Effector CD4-positive, alpha-beta T cell (primary cell): Measurements from ENCODE around the gene TP63.

Experiments used
- DNase-seq: peaks from one replicate; pipeline ENCODE4 v3.0.0-alpha.2; 2020

Gene TP63

DNA sequence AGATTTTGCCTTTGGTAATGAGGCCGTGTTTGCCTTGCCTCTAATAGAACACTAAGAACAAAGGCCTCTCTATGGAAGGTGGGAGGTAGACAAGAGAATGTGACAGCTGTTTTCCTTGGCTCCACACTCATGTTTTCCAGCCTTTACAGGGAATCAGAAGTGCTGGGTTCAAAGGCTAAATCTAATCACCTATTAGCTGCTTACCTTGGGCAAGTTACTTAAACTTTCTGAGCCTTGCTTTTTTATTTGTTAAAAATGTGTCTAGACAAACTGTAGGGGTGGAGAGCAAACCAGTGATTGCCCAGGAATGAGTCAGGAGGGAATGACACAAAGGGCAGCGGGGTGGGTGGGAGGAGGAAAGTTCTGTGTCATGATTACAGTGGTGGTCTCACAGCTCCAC is 310.5 kb downstream of the TP63 start:
- no peak for DNase-seq

DNA sequence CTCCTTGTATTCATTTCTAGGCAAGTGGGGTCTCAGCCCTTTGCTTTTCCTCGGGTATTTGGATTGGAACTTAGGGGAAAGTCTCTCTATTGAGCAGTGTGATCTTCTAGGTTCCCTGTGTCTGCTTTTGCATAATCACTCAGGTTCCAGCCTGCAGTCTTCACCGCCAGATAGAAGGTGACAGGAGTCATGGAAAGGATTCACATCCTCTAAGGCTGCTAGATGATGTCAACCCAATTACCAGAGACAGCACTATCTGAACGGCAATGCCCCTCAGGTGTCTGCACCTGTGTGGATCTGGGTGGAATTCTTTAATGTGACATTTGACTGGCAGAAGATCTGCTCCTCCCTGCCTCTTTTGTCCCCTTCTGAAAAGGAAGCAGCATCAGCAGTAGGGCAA is 311.8 kb downstream of the TP63 start:
- DNase-seq = no peak

DNA sequence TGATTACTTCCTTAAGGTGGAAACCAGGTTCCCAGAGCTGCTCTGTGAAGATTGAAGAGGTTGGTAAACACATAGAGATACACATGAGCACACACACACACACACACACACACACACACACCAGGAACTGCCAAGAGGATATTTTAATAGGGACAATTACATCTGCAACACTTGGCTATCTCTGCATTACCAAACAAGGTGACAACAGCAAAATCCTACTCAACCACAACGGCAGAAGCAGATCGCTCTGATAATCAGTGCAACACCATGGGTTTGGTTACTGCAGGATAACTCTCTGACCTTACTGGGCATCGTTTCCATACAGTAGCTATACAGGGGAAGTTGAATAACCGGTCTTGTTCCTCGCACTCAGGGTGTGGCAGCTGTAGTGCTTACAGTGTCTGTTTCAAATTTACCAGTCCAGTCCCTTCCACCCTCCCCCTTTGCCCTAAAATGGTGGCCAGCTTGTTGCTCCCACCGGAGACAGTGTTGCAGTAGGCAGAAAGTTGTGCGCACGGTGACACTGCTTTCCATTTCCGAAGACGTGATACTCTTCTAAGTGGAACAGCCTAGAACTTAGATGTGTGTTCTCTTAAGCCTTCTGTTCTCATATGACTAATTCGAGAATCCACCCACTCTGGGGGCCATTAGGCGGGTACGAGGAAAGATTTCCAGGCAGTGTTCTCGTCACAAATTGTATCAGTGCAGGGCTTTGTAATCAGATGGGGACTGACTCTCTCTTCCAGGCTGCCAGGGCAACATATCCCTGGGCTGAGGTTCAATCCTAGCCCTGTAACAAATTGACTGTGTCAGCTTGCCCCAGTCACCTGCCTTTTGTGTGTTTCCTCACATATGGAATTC is 313.3 kb downstream of the TP63 start:
- no peak for DNase-seq

DNA sequence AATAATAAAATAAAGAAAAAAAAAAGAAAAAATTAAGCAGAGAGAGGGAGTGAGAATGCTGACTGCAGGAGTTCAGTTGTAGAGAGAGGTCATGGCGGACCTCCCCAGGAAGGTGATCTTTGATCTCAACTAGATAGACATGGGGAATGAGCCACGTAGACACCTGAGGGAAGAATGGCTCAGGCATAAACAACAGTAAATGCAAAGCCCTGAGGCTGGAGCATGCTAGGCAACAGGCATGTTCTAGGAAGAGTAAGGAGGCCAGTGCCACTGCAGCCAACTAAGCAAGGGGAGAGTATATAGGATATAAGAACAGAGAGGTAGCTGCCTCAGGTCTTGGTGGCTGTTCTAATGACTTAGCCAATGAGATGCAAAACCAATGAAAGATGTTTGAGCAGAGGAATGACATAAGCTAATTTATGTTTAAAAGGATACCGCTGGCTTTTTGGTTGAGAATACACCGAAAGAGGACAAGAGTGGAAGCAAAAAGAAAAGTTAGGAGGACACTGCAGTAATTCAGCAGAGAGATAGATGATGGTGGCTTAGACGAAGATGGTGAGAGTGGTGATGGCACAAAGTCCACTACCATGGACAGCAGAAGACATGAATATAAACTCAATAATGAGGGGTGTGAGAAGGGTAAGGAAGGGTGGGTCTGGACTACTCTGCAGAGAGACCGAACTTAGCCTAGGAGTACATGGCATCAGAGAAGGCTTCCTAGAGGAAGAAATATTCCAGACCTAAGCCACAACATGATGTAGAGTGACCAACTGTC is 314.9 kb downstream of the TP63 start:
- DNase-seq = no peak
